SK-N-SH (cell line): ENCODE measurements around the gene AMD1. TPM values are rescaled to one million over a fixed set of nuclear protein-coding genes. Genes with fewer than 3 reads are reported as not detected.

Experiments
- polyA plus RNA-seq, 3 experiments: library from polyadenylated mRNA; depleted of rRNA; stranded (reverse); fragments of >200 nt; gene quantifications; 2 replicates each; pipeline ENCODE4 v1.2.3, GENCODE V29; 2012
- small RNA-seq, 7 experiments: library from RNA; depleted of rRNA; stranded (forward); fragments of <200 nt; gene quantifications; one replicate each; pipeline ENCODE3, GENCODE V24; 2012

The AMD1 gene
- polyA plus RNA-seq, 1 of the 3 experiments (the other 2 are of a cell fraction): 21.1 TPM

Small RNAs within 50 kb of the gene (small RNA-seq; reads per million reads assigned to genes)
- gene RNU6-1115P: 0 reads per million in 7 experiments
- 0 to 0.11 (median 0) reads per million in 7 experiments for gene SNORA40C

Other genes with a start within 250 kb of the AMD1 start
- gene CDK19, start 59.3 kb upstream of the AMD1 start, polyA plus RNA-seq (2012; rRNA removed): 6.5 and 9.1 TPM in 2 replicates
- 28.4 and 38.5 TPM in 2 replicates for gene GTF3C6, start 83.9 kb downstream of the AMD1 start, polyA plus RNA-seq (2012; rRNA removed)
- 13.8 and 15.5 TPM in 2 replicates for gene RPF2, start 107.3 kb downstream of the AMD1 start, polyA plus RNA-seq (2012; rRNA removed)
- 0.08 and 0.12 TPM in 2 replicates for gene SLC16A10, start 212.7 kb downstream of the AMD1 start, polyA plus RNA-seq (2012; rRNA removed)